Activated naive CD8-positive, alpha-beta T cell treated with anti-CD3 and anti-CD28 coated beads, Interleukin-2, amount 50 U/mL, for 24 hours (primary cell): ENCODE measurements around the gene MPDU1.

Experiments
- ATAC-seq: fragments of 150-1000 bp; cut with Tn5 transposase; one replicate; pipeline ENCODE4 v1.10.0; 2021
- DNase-seq: peaks from one replicate; pipeline ENCODE4 v3.0.0; 2021
- H3K27ac Mint-ChIP-seq: one replicate; pipeline ENCODE4 v1.8.0; 2021; ENCODE audit warnings: mild to moderate bottlenecking, mixed read lengths
- H3K27me3 Mint-ChIP-seq: one replicate; pipeline ENCODE4 v1.8.0; 2021; ENCODE audit warnings: mixed read lengths
- H3K36me3 Mint-ChIP-seq: one replicate; pipeline ENCODE4 v1.8.0; 2021; ENCODE audit warnings: low read depth, mixed read lengths
- H3K4me1 Mint-ChIP-seq: one replicate; pipeline ENCODE4 v1.8.0; 2021; ENCODE audit warnings: mixed read lengths
- H3K4me3 Mint-ChIP-seq: one replicate; pipeline ENCODE4 v1.8.0; 2021; ENCODE audit warnings: mild to moderate bottlenecking, moderate library complexity, mixed read lengths
- H3K9me3 Mint-ChIP-seq: one replicate; pipeline ENCODE4 v1.8.0; 2021; ENCODE audit warnings: mixed read lengths

Gene MPDU1

GRCh38 chr17:7632492-7632894 is 48.8 kb downstream of the MPDU1 start:
- no peaks in the 10 kb centered on the region for H3K9me3 Mint-ChIP-seq
- no peak overlapping the region for H3K27ac Mint-ChIP-seq
- no peaks in the 10 kb centered on the region for H3K27me3 Mint-ChIP-seq

DNA sequence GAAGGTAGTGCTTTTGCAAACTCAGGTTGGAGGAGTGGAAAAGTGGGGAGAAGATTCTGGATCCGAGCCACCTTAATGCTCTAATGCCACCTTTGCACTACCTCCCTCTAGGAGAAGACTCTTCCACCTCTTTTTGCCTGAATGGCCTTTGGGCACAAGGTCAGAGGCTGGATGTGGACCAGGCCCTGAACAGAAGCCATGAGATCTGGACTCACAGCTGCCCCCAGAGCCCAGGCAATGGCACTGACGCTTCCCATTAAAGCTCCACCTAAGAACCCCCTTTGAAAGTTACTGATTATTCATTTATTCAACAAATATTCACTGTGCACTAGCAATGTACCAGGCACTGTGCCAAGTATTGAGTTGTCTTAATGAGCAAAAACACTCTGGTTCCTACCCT is 49.4 kb downstream of the MPDU1 start:
- ATAC-seq: no peak
- Mint-ChIP-seq H3K4me3 (no peak overlapping the region), H3K27me3 (no peaks in the 10 kb centered on the region), H3K4me1 (peaks cover 2% of the 10 kb centered on the region), H3K36me3 (no peaks in the 10 kb centered on the region), H3K9me3 (no peaks in the 10 kb centered on the region), H3K27ac (no peak overlapping the region)
- no peak for DNase-seq

More at GRCh38 chr17:7632492-7632894, 48.8 kb downstream of the MPDU1 start:
- H3K4me1 Mint-ChIP-seq: peaks cover 5% of the 10 kb centered on the region
- ATAC-seq (peak; percentile 34), DNase-seq (peak; percentile 28)
- no peaks in the 10 kb centered on the region for H3K36me3 Mint-ChIP-seq
- no peak overlapping the region for H3K4me3 Mint-ChIP-seq

DNA sequence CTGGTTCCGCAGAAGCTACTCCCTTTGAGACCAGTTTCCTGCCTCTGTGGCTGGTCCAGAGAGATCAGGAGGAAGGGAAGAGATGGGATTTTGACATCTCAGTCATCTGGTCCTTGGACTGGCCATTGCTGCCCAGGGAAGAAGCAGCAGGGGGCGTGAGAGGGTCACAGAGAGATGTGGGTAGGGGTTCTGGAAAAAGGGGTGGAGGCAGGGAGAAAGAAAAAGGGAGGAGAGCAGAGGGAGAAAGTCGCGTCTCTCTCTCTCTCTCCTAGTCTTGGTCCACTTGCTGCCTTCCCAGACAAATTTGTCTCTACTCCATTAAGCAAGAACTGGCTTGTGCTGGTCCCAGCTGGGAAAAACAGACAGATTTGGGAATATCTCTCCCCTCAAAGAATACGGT is 50.7 kb downstream of the MPDU1 start:
- DNase-seq: peak; percentile 39
- H3K27me3 Mint-ChIP-seq: no peaks in the 10 kb centered on the region
- no peak overlapping the region for H3K4me3 Mint-ChIP-seq
- H3K36me3 Mint-ChIP-seq: no peaks in the 10 kb centered on the region
- peak; percentile 26 for ATAC-seq
- H3K9me3 Mint-ChIP-seq: no peaks in the 10 kb centered on the region
- H3K4me1 Mint-ChIP-seq: no peaks in the 10 kb centered on the region
- no peak overlapping the region for H3K27ac Mint-ChIP-seq

GRCh38 chr17:7636163-7636562 is 52.5 kb downstream of the MPDU1 start:
- ATAC-seq: no peak
- no peak overlapping the region for H3K27ac Mint-ChIP-seq
- H3K36me3 Mint-ChIP-seq: no peaks in the 10 kb centered on the region
- DNase-seq: no peak
- H3K27me3 Mint-ChIP-seq: peaks cover 3% of the 10 kb centered on the region
- H3K4me3 Mint-ChIP-seq: no peak overlapping the region
- no peaks in the 10 kb centered on the region for H3K4me1 Mint-ChIP-seq
- H3K9me3 Mint-ChIP-seq: no peaks in the 10 kb centered on the region
